Raji (cell line): ENCODE data around the gene KCNAB1.

ENCODE experiments used
- POLR2A ChIP-seq: IDR thresholded peaks from 2 replicates; pipeline ENCODE4 v1.6.1; 2011; ENCODE audit warnings: low read depth, low read length, control low read depth; ENCODE audit not compliant: insufficient read depth

KCNAB1 gene

DNA sequence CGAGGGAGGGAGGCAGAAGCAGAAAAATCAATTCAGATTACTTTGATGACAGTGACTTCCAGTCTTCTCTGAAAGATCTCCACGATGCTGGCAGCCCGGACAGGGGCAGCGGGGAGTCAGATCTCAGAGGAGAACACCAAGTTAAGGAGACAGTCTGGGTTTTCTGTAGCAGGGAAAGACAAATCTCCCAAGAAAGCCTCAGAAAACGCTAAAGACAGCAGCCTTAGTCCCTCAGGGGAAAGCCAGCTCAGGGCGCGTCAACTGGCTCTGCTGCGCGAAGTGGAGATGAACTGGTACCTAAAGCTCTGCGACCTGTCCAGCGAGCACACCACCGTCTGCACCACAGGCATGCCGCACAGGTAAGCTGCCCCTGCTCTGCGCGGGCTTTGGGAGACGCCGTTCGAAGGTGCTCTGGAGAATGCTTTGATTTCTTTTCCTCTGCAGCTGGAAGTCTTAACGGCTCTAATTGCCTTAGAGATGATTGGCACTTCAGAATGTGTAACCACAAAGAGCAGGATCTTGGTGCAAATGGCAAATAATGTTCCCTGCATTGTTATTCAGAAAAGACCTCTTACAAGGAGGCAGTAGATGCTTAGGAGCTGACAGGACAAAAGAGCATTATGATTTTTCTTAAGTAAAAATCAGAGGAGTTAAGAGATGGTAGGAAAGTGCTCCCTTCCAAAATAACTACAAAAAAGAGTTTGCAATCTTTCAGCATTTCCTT is at the start of gene KCNAB1:
KCNAB1 (plus strand) TSS at position 51 of the 724 bp plus-strand sequence.
- TF ChIP-seq POLR2A: no peak

DNA sequence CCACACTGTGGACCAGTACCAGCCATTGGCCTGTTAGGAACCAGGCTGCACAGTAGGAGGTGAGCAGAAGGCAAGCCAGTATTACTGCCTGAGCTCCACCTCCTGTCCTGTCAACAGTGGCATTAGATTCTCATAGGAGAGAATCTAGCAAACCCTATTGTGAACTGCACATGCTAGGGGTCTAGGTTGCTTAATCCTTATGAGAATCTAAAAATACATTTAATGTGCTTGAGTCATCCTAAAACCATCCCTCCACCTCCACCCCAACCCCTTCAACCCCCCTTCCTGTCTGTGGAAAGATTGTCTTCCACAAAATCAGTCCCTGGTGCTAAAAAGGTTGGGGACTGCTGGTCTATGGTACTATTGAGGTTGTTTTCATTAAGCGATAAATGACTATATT is 49.3 kb upstream of the KCNAB1 start:
- TF ChIP-seq POLR2A: no peak

DNA sequence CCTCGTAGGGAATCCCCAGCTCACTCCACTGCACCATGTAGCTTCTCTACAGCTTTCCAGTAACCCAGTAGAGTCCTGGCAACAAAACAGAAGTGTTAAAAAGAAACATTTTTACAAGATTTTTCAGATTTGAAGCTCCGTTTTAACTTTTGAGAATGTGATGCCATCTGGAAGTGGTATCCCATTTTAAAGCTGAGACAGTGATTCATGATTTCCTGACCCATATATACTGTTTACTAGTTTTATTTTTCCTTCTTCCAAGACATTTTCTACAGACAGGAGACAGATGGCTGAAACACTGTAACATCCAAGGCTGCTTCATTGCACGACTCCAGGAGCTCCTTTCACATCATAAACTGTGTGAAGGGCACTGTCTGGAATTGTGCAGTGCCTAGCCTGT is 30.3 kb upstream of the KCNAB1 start:
- no peak for TF ChIP-seq POLR2A

GRCh38 chr3:156093964-156094363 is 26.4 kb upstream of the KCNAB1 start:
- no peak for TF ChIP-seq POLR2A

- no peak for TF ChIP-seq POLR2A
Measured at GRCh38 chr3:156094391-156094790, 26.0 kb upstream of the KCNAB1 start.

GRCh38 chr3:156098437-156099035 is 21.8 kb upstream of the KCNAB1 start:
- TF ChIP-seq POLR2A: no peak

DNA sequence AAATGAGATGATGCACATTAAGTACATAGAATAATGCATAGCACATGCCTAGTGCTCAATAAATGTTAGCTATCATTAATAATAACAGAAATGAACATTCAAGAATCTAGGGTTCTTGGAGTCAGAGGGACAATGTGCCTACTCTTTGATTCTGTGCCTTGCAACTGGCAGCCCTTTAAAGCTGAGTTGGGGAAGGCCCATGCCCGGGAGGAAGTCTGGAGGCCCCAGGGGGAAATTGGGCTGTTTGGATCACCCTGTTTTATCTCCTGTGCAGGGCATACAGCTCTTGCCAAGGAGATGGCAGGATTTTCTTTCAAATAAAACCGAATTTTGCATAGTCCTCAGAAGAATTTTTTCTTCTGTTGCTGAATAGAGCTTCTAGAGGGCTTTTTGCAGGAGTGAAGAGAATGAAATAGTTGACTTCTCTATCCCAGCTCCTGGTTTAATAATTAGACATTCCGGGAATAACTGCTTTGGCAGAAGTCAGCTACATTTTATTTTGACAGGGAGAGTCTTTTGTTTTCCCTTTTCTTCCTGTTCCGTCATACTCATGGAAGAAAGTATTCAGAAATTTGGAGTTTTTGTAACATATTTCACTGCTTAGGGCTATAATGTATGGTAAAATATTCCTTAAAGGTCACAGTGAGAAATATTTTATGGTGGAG is 18.0 kb upstream of the KCNAB1 start:
- TF ChIP-seq POLR2A: no peak

DNA sequence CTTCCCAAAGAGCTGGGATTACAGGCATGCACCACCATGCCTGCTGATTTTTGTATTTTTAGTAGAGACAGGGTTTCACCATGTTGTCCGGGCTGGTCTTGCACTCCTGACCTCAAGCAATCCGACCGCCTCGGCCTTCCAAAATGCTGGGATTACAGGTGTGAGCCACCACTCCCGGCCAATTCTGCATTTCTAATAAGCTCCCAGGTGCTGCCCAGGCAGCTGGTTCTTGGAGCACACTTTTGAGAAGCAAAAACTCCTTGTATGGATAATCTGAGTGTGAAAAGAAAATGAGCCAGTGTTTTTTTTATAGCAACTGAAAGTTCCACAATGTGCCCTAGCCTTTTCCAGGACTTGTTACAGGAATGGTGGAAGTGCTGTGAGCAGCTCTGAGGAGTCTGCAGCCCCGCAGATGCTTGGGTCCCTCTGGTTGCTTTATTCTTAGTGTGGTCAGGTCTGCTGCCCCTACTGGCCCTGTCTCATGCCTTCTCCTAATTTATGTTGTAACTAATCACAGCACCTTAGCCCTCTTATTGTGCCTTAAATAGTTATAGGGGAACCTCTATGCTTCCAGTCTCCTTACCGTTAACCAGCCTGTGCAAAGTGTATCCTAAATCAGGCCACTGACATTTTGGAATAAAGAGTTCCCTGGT is 13.5 kb upstream of the KCNAB1 start:
- TF ChIP-seq POLR2A: no peak

GRCh38 chr3:156107504-156107903 is 12.9 kb upstream of the KCNAB1 start:
- TF ChIP-seq POLR2A: no peak

DNA sequence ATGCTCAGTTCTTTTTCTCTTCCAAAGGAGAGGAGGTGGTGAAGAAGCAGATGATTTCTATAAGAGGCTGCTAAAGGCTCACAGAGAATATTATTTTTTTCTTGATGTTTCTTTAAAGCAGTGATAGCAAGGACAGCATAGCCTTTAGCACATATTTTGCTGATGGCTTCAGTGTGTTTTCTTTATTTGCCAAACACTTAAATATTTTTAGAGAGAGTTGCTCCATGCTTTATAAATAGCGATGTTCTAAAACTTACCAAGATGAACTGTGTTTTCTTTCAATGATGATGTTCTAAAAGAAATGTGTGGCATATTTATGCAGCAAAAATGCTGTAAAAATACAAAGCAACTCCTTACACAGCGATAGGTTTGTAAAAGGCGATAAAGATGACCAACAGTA is 11.8 kb upstream of the KCNAB1 start:
- no peak for TF ChIP-seq POLR2A

GRCh38 chr3:156109989-156110388 is 10.4 kb upstream of the KCNAB1 start:
- TF ChIP-seq POLR2A: no peak

DNA sequence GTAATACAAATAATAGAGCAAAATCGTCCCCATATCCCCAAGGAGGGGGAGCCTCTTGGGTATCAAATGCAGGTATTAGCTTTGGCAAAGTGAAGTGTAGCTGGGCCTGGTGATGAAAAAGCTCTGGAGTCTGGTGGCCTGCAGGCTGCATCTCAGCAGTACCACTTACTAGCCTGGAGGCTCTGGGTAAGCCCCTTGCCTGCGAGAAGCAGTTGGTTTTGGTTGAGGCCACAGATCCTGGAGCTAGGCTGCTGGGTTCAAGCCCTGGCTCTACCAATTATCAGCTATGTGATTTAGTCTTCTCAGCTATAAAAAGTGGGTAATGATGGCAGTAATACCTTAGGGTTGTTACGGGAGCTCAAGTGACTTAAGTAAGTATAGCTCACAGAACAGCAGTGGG is 6.1 kb downstream of the KCNAB1 start:
- no peak for TF ChIP-seq POLR2A

DNA sequence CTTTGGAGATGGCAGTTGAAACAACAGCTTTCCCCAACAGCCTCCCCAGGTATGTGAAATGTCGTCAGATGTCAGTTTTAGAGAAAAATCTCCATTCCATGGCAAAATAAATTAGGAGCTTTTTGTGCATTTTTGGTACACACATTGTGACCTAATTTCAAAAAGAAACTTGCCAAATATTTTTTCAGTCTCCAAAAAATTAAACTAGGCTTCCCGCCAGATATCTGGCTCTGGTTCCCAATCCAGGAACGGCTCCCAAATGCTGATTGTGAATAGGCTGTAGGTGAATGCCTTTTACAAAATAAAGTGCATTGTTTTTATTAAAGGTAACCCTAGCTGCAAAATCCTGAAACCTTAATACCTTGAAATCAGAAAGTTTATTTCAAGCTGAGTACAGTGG is 10.9 kb downstream of the KCNAB1 start:
- TF ChIP-seq POLR2A: no peak

- TF ChIP-seq POLR2A: no peak
Measured at GRCh38 chr3:156131799-156132198, 11.4 kb downstream of the KCNAB1 start.

DNA sequence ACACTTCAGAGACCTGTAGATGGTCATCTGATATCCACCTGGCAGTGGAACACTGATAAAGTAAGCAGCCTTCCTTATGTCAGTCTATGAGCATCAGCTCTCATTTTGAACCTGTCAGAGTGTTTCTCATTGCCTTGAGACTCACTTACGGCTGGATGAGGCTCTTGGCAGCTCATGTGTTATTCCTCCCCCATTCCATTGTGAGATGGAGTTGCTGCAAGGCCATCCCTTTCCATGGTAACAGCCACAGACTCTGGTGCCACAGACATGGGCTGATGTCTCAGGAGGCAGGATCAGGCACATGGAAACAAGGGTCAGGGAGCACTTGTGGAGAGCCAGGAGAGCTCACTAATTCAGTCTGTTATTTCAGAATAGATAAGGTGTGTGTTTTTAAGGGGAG is 11.9 kb downstream of the KCNAB1 start:
- no peak for TF ChIP-seq POLR2A

DNA sequence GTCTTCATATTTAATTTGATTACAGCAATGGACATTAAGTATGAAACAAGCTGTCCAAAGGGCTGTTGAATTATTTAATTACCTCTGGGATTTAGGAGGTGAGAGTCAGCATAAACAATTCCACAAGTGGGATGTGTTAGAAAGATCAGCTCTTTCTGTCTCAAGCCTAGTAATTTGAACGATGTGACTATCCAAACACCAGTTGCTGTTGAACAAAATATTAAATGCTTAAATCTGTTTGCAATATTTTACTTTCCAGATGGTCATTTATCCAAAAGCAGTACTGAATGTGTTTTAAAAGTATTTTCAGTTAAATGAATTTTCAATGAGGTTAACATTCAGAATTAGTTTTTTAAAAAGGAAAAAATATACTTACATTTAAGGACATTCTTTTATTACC is 12.7 kb downstream of the KCNAB1 start:
- no peak for TF ChIP-seq POLR2A
